SKM-1 (cell line): ENCODE measurements around the gene PRSS21.

ENCODE experiments used
- DNase-seq: peaks from one replicate; lab custom pipeline; 2025; ENCODE audit not compliant: unreplicated experiment; lab: John Stamatoyannopoulos, UW

PRSS21 gene

GRCh38 chr16:2859686-2860265 is 42.7 kb downstream of the PRSS21 start:
- no peak for DNase-seq

GRCh38 chr16:2860826-2861567 is 44.0 kb downstream of the PRSS21 start:
- no peak for DNase-seq

- no peak for DNase-seq
Observed at GRCh38 chr16:2865651-2866050, 48.6 kb downstream of the PRSS21 start.

- DNase-seq: no peak
Observed at GRCh38 chr16:2866431-2866830, 49.4 kb downstream of the PRSS21 start.

- no peak for DNase-seq
Observed at GRCh38 chr16:2867661-2867986, 50.6 kb downstream of the PRSS21 start.

- DNase-seq: peak; percentile 87
Observed at GRCh38 chr16:2867987-2868789, 51.2 kb downstream of the PRSS21 start.
